ENCODE measurements around the gene DOCK11.

DOCK11 gene

GRCh38 chrX:118634336-118634735 is 138.7 kb downstream of the DOCK11 start:
- DNase-seq: no peak

GRCh38 chrX:118637997-118638396 is 142.4 kb downstream of the DOCK11 start:
- no peak for DNase-seq

- no peak for DNase-seq
Measured at GRCh38 chrX:118644378-118644777, 148.8 kb downstream of the DOCK11 start.

GRCh38 chrX:118652717-118653116 is 157.1 kb downstream of the DOCK11 start:
- no peak for DNase-seq

- no peak for DNase-seq
Measured at GRCh38 chrX:118654331-118654730, 158.7 kb downstream of the DOCK11 start.

- DNase-seq: no peak
Measured at GRCh38 chrX:118655561-118656246, 160.1 kb downstream of the DOCK11 start.

GRCh38 chrX:118657413-118657812 is 161.8 kb downstream of the DOCK11 start:
- DNase-seq: no peak

GRCh38 chrX:118660085-118660484 is 164.5 kb downstream of the DOCK11 start:
- DNase-seq: no peak

GRCh38 chrX:118665204-118665603 is 169.6 kb downstream of the DOCK11 start:
- no peak for DNase-seq

GRCh38 chrX:118666521-118666920 is 170.9 kb downstream of the DOCK11 start:
- no peak for DNase-seq

GRCh38 chrX:118669435-118669834 is 173.8 kb downstream of the DOCK11 start:
- DNase-seq: no peak

- DNase-seq: no peak
Measured at GRCh38 chrX:118675326-118675965, 179.8 kb downstream of the DOCK11 start.

GRCh38 chrX:118675966-118676349 is 180.3 kb downstream of the DOCK11 start:
- no peak for DNase-seq

- DNase-seq: no peak
Measured at GRCh38 chrX:118677318-118677717, 181.7 kb downstream of the DOCK11 start.

GRCh38 chrX:118679290-118679689 is 183.7 kb downstream of the DOCK11 start:
- DNase-seq: no peak

- DNase-seq: no peak
Measured at GRCh38 chrX:118682258-118683014, 186.8 kb downstream of the DOCK11 start.

GRCh38 chrX:118685393-118685792 is 189.8 kb downstream of the DOCK11 start:
- DNase-seq: no peak

GRCh38 chrX:118688935-118689334 is 193.3 kb downstream of the DOCK11 start:
- DNase-seq: no peak

- DNase-seq: no peak
Measured at GRCh38 chrX:118693843-118694242, 198.2 kb downstream of the DOCK11 start.

- DNase-seq: no peak
Measured at GRCh38 chrX:118694638-118695037, 199.0 kb downstream of the DOCK11 start.

GRCh38 chrX:118698516-118699170 is 203.0 kb downstream of the DOCK11 start:
- no peak for DNase-seq

GRCh38 chrX:118702741-118703140 is 207.1 kb downstream of the DOCK11 start:
- no peak for DNase-seq

- DNase-seq: no peak
Measured at GRCh38 chrX:118706681-118707080, 211.1 kb downstream of the DOCK11 start.

GRCh38 chrX:118714521-118714920 is 218.9 kb downstream of the DOCK11 start:
- no peak for DNase-seq
